Measurements from ENCODE around the gene SEMA3C.

GRCh38 chr7:80949449-80949848 lies 30.6 kb upstream of the SEMA3C start:
- TF ChIP-seq, protein P1, sequence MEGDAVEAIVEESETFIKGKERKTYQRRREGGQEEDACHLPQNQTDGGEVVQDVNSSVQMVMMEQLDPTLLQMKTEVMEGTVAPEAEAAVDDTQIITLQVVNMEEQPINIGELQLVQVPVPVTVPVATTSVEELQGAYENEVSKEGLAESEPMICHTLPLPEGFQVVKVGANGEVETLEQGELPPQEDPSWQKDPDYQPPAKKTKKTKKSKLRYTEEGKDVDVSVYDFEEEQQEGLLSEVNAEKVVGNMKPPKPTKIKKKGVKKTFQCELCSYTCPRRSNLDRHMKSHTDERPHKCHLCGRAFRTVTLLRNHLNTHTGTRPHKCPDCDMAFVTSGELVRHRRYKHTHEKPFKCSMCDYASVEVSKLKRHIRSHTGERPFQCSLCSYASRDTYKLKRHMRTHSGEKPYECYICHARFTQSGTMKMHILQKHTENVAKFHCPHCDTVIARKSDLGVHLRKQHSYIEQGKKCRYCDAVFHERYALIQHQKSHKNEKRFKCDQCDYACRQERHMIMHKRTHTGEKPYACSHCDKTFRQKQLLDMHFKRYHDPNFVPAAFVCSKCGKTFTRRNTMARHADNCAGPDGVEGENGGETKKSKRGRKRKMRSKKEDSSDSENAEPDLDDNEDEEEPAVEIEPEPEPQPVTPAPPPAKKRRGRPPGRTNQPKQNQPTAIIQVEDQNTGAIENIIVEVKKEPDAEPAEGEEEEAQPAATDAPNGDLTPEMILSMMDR (IDR thresholded peaks at IDR 0.05): no peak
- TF ChIP-seq POLR2AphosphoS5 (IDR thresholded peaks at IDR 0.05): no peak

Measured in stomach (tissue), 4 donors.